ENCODE measurements around the gene DOCK11.
"Not testable (repeated sequence)": the region's sequence is repeated elsewhere in the genome, so short reads cannot be mapped to it uniquely, and the experiment has no call there.

Gene DOCK11

DNA sequence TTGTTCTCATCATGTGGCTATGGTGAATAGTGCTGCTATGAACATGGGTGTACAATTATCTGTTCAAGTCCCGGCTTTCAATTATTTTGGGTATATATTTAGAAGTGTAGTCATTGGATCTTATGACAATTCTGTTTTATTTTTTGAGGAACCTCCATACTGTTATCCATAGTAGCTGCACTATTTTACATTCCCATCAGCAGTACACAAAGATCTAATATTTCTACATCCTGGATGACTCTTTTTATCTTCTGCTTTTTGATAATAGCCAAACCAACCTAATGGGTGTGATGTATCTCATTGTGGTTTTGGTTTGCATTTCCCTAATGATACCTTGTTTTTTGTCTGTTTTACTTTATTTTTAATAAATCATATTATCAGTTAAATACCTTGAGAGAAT lies 218.9 kb downstream of the DOCK11 start:
- ATAC-seq (ENCODE audit: low read depth) (no peak), DNase-seq (ENCODE audit: low spot score in 2 of 2) (no peak)
- H3K9me3 Mint-ChIP-seq = no peaks in the 10 kb centered on the region
- H3K27ac Mint-ChIP-seq = no peak overlapping the region
- no peaks in the 10 kb centered on the region for H3K27me3 Mint-ChIP-seq
- no peaks in the 10 kb centered on the region for H3K36me3 Mint-ChIP-seq
- H3K4me3 Mint-ChIP-seq = no peak overlapping the region
- H3K4me1 Mint-ChIP-seq = peaks cover 22% of the 10 kb centered on the region

GRCh38 chrX:118715917-118716316 lies 220.3 kb downstream of the DOCK11 start:
- not testable (repeated sequence) for H3K4me3 Mint-ChIP-seq

GRCh38 chrX:118716833-118717232 lies 221.2 kb downstream of the DOCK11 start:
- ATAC-seq (ENCODE audit: low read depth); H3K36me3 Mint-ChIP-seq; H3K9me3 Mint-ChIP-seq; H3K27me3 Mint-ChIP-seq; H3K4me3 Mint-ChIP-seq; H3K27ac Mint-ChIP-seq; DNase-seq (ENCODE audit: low spot score in 2 of 2): not testable (repeated sequence)
- H3K4me1 Mint-ChIP-seq = peaks cover 27% of the 10 kb centered on the region

More at GRCh38 chrX:118715917-118716316, 220.3 kb downstream of the DOCK11 start:
- H3K27me3 Mint-ChIP-seq; ATAC-seq (ENCODE audit: low read depth); H3K36me3 Mint-ChIP-seq; H3K9me3 Mint-ChIP-seq; DNase-seq (ENCODE audit: low spot score in 2 of 2): not testable (repeated sequence)
- peaks cover 24% of the 10 kb centered on the region for H3K4me1 Mint-ChIP-seq
- peak overlapping the region; percentile 68 for H3K27ac Mint-ChIP-seq

DNA sequence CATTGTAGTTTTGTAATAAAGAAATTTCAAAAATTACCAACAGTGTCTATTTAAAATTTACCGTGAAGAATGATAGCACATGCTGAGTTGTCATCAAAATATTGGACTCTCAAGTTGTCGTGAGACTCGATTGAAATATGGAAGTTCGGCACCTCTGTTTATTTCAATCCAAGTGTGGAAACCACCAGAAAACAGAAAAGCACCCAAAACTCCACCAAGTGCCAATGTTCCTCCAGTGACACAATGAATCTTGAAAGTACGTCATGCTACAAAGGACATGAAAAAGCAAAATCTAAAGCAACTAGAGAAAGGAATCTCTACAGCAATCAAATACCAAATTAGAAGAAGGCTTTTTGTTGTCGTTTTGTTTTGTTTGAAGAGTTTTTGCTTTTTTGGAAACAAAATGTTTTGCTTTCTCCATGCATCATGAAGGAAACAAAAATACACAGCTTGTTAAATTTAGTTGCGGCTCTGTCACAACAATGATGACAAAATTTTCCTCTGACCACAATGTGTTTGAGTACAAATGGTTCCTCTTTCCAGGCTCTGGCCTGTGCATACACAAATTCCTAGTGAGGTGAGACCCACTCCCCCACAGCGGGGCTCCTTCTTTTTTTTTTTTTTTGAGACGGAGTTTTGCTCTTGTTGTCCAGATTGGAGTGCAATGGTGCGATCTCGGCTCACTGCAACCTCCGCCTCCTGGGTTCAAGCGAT lies 222.2 kb downstream of the DOCK11 start:
- peak; percentile 71 for ATAC-seq (ENCODE audit: low read depth)
- peaks cover 29% of the 10 kb centered on the region for H3K4me1 Mint-ChIP-seq
- H3K27me3 Mint-ChIP-seq = no peaks in the 10 kb centered on the region
- H3K9me3 Mint-ChIP-seq = no peaks in the 10 kb centered on the region
- H3K4me3 Mint-ChIP-seq = no peak overlapping the region
- peak overlapping the region; percentile 95 for H3K27ac Mint-ChIP-seq
- H3K36me3 Mint-ChIP-seq = no peaks in the 10 kb centered on the region
- peak in 1 of 2 donors; percentile 44 for DNase-seq (ENCODE audit: low spot score in 2 of 2)

GRCh38 chrX:118718737-118719136 lies 223.1 kb downstream of the DOCK11 start:
- DNase-seq (ENCODE audit: low spot score in 2 of 2) (no peak), ATAC-seq (ENCODE audit: low read depth) (peak; percentile 54)
- Mint-ChIP-seq H3K27ac (peak overlapping the region; percentile 95), H3K36me3 (no peaks in the 10 kb centered on the region), H3K4me1 (peaks cover 32% of the 10 kb centered on the region), H3K9me3 (no peaks in the 10 kb centered on the region), H3K4me3 (peak overlapping the region; percentile 68), H3K27me3 (no peaks in the 10 kb centered on the region)

GRCh38 chrX:118720058-118720707 lies 224.6 kb downstream of the DOCK11 start:
- peaks cover 44% of the 10 kb centered on the region for H3K4me1 Mint-ChIP-seq
- no peak for ATAC-seq (ENCODE audit: low read depth)
- DNase-seq (ENCODE audit: low spot score in 2 of 2) = no peak
- peak overlapping the region; percentile 35 for H3K27ac Mint-ChIP-seq
- no peaks in the 10 kb centered on the region for H3K9me3 Mint-ChIP-seq
- H3K27me3 Mint-ChIP-seq = no peaks in the 10 kb centered on the region
- H3K36me3 Mint-ChIP-seq = no peaks in the 10 kb centered on the region
- H3K4me3 Mint-ChIP-seq = no peak overlapping the region

GRCh38 chrX:118723376-118723775 lies 227.8 kb downstream of the DOCK11 start:
- DNase-seq (ENCODE audit: low spot score in 2 of 2) = no peak
- Mint-ChIP-seq H3K27ac (peak overlapping the region; percentile 85), H3K4me1 (peaks cover 41% of the 10 kb centered on the region)

DNA sequence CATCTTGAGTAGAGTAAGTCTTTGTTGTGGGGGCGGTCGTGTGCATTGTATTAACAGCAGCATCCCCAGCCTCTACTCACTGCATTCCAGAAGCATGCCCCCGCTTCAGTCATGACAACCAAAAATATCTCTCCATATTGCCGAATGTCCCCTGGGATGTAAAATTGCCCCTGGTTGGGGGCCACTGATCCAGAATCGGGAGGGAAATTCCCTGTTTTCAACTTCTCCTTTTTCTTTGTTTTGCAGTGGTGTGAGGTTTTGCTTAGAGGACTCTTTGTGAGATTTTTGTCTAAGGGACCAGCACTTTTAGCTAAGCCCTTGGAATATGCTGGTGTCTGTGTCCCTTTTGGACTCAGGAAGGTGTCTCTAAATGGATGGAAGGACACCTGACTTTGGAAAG lies 228.8 kb downstream of the DOCK11 start:
- no peaks in the 10 kb centered on the region for H3K27me3 Mint-ChIP-seq
- ATAC-seq (ENCODE audit: low read depth) (peak; percentile 71), DNase-seq (ENCODE audit: low spot score in 2 of 2) (peak in 1 of 2 donors; percentile 45)
- H3K9me3 Mint-ChIP-seq = no peaks in the 10 kb centered on the region
- no peaks in the 10 kb centered on the region for H3K36me3 Mint-ChIP-seq
- H3K4me1 Mint-ChIP-seq = peaks cover 40% of the 10 kb centered on the region
- H3K27ac Mint-ChIP-seq = peak overlapping the region; percentile 85
- H3K4me3 Mint-ChIP-seq = peak overlapping the region; percentile 61

More at GRCh38 chrX:118723376-118723775, 227.8 kb downstream of the DOCK11 start:
- H3K36me3 Mint-ChIP-seq = no peaks in the 10 kb centered on the region
- no peaks in the 10 kb centered on the region for H3K27me3 Mint-ChIP-seq
- no peak for ATAC-seq (ENCODE audit: low read depth)
- no peak overlapping the region for H3K4me3 Mint-ChIP-seq
- H3K9me3 Mint-ChIP-seq = no peaks in the 10 kb centered on the region

GRCh38 chrX:118724775-118725174 lies 229.2 kb downstream of the DOCK11 start:
- Mint-ChIP-seq H3K4me3 (peak overlapping the region; percentile 61), H3K9me3 (no peaks in the 10 kb centered on the region), H3K4me1 (peaks cover 38% of the 10 kb centered on the region), H3K27ac (peak overlapping the region; percentile 85), H3K36me3 (no peaks in the 10 kb centered on the region), H3K27me3 (no peaks in the 10 kb centered on the region)
- DNase-seq (ENCODE audit: low spot score in 2 of 2) (no peak), ATAC-seq (ENCODE audit: low read depth) (no peak)

DNA sequence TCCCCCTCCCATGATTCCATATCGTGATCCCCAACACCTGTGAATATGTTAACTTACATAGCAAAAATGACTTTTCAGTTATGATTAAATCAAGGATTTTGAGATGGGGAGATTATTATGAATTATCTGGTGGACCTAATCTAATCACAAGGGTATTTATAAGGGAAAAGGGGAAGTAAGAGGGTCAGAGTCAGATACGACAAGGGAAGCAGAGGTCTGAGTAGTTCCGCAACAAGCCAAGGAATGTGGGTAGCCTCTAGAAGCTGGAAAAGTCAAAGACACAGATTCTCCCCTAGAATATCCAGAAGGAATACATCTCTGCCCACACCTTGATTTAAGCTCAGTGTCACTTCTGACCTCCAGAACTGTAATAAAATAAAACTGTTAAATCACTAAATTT lies 230.8 kb downstream of the DOCK11 start:
- ATAC-seq (ENCODE audit: low read depth) = no peak
- Mint-ChIP-seq H3K4me3 (peak overlapping the region; percentile 69), H3K27ac (peak overlapping the region; percentile 81), H3K9me3 (no peaks in the 10 kb centered on the region), H3K4me1 (peaks cover 40% of the 10 kb centered on the region), H3K36me3 (no peaks in the 10 kb centered on the region), H3K27me3 (no peaks in the 10 kb centered on the region)
- DNase-seq (ENCODE audit: low spot score in 2 of 2) = no peak

DNA sequence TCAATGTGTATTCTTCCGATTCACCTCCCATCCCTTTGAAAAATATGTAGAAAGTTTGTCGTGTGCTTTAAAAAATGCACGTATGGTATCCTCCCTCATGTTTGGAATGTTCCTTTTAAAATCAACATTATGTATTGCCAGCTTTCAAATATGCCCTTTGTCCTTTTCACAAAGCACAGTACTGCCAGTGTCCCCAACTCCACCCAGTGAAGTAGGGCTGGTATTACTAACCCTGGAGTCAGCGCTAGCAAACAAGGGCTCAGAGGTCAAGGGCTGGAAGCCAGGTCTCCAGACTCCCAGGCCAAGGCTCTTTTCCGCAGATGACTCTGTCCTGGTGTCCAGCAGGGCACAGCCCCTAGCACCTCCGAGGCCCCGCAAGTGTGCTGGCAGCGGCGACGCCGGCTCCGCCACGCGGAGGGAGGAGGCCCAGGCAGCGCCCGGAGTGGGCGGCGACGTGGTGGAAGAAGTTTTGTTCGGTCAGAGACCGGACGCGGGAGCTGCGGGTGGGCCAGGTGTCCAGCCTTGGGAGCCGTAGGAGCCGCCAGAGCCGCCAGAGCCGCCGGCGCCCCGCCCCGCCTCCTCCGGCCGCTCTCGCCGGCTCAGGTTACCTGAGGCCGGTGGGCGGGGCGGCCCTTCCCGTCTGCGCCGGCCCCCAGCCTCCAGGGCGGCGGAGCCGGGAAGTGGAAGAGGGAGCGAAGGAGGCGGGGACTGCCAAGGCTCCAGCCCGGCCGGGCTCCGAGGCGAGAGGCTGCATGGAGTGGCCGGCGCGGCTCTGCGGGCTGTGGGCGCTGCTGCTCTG lies 231.5 kb downstream of the DOCK11 start, which contains the start of gene IL13RA1:
TSS of gene IL13RA1 (plus strand) at position 720 of the 799 bp plus-strand sequence. CDS start at position 753, 33 bp downstream.
- no peaks in the 10 kb centered on the region for H3K27me3 Mint-ChIP-seq
- peak in 1 of 2 donors; percentile 32 for DNase-seq (ENCODE audit: low spot score in 2 of 2)
- H3K9me3 Mint-ChIP-seq = no peaks in the 10 kb centered on the region
- peak within 1 kb of the TSS; percentile 81 for H3K27ac Mint-ChIP-seq
- H3K4me3 Mint-ChIP-seq = peak within 1 kb of the TSS; percentile 72
- peaks cover 39% of the 10 kb centered on the region for H3K4me1 Mint-ChIP-seq
- peak; percentile 33 for ATAC-seq (ENCODE audit: low read depth)
- no peaks in the 10 kb centered on the region for H3K36me3 Mint-ChIP-seq

GRCh38 chrX:118727686-118728339 lies 232.2 kb downstream of the DOCK11 start:
- ATAC-seq (ENCODE audit: low read depth) (peak; percentile 19), DNase-seq (ENCODE audit: low spot score in 2 of 2) (no peak)
- H3K4me1 Mint-ChIP-seq = peaks cover 38% of the 10 kb centered on the region
- no peaks in the 10 kb centered on the region for H3K36me3 Mint-ChIP-seq
- H3K27ac Mint-ChIP-seq = peak overlapping the region; percentile 67
- H3K27me3 Mint-ChIP-seq = no peaks in the 10 kb centered on the region
- peak overlapping the region; percentile 72 for H3K4me3 Mint-ChIP-seq
- H3K9me3 Mint-ChIP-seq = no peaks in the 10 kb centered on the region

DNA sequence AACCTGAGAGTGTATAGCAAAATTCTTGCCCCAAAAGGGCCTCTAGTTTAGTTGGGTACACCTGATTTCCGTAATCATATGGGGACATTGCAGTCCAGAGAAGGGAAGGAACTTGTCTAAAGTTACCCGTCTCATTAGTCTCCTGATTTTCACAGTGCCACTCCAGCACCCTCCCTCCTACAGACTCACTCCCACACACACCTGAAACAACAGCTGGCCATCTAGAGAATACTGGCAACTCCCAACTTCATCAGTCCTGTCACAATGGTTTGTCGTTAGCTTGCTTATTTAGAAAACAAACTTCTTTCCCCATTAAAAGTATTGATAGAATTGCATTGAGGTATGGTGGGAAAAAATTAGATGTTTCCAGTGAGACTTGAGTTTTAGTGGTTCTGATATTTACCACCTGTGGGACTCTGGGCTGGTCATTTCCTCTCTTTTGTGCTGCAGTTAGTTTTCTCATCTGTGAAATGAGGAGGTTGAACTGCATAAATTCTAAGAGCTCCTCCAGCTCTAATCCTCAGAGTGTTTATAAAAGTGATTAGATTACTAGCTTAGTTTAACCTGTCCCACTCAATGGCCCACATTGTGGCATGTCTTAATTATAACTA lies 233.5 kb downstream of the DOCK11 start:
- DNase-seq (ENCODE audit: low spot score in 2 of 2) (no peak), ATAC-seq (ENCODE audit: low read depth) (no peak)
- Mint-ChIP-seq H3K27me3 (no peaks in the 10 kb centered on the region), H3K4me3 (peak overlapping the region; percentile 72), H3K4me1 (peaks cover 31% of the 10 kb centered on the region), H3K9me3 (no peaks in the 10 kb centered on the region), H3K36me3 (no peaks in the 10 kb centered on the region), H3K27ac (peak overlapping the region; percentile 67)
